Skeletal muscle satellite cell (primary cell): ENCODE data around the gene TM4SF18.
"Not testable (repeated sequence)": the region's sequence is repeated elsewhere in the genome, so short reads cannot be mapped to it uniquely, and the experiment has no call there.

Experiments used
- H3K27me3 ChIP-seq: 2 replicates; pipeline ENCODE4 v1.7.0; 2013; ENCODE audit warnings: low read length; ENCODE audit not compliant: control insufficient read depth, insufficient read depth
- H3K36me3 ChIP-seq: 2 replicates; pipeline ENCODE4 v1.7.0; 2013; ENCODE audit warnings: mild to moderate bottlenecking, control low read depth, low read length; ENCODE audit not compliant: insufficient read depth
- H3K4me1 ChIP-seq: 2 replicates; pipeline ENCODE4 v1.7.0; 2013; ENCODE audit warnings: low read length; ENCODE audit not compliant: control insufficient read depth, insufficient read depth
- H3K4me2 ChIP-seq: 2 replicates; pipeline ENCODE4 v1.7.0; 2013; ENCODE audit warnings: mild to moderate bottlenecking, low read length
- H3K4me3 ChIP-seq: 2 replicates; pipeline ENCODE4 v1.7.0; 2013; ENCODE audit warnings: low read length
- H3K9ac ChIP-seq: 2 replicates; pipeline ENCODE4 v1.7.0; 2013; ENCODE audit warnings: mild to moderate bottlenecking, low read depth, low read length, moderate library complexity
- H3K9me3 ChIP-seq: replicated peaks from 2 replicates; pipeline ENCODE4 v1.7.0; 2013; ENCODE audit warnings: mild to moderate bottlenecking, control low read depth, low read length

Gene TM4SF18

DNA sequence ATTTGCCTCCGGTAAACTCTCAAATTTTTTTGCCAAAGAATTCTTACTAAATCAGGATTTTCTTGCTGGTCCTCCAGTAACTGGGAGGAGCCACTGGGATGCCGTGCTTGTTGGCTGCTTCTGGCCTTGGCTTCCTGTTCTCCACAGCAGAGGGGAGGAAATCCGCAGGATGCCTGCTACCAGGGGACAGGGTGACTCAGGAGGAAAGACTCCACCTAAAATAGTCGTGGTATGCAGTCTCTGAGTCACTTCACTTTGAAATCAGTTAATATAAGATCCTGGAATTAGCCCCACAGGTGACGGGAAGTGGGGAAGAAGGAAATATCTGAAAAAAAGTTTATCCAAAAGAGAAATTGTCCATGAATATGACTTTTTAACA lies 6.5 kb upstream of the TM4SF18 start:
- Histone ChIP-seq H3K4me1 (peaks cover 45% of the 10 kb centered on the region), H3K4me3 (peak overlapping the region; percentile 51), H3K9ac (peak overlapping the region; percentile 84), H3K36me3 (no peaks in the 10 kb centered on the region), H3K9me3 (no peaks in the 10 kb centered on the region), H3K4me2 (peak overlapping the region; percentile 78), H3K27me3 (no peaks in the 10 kb centered on the region)

DNA sequence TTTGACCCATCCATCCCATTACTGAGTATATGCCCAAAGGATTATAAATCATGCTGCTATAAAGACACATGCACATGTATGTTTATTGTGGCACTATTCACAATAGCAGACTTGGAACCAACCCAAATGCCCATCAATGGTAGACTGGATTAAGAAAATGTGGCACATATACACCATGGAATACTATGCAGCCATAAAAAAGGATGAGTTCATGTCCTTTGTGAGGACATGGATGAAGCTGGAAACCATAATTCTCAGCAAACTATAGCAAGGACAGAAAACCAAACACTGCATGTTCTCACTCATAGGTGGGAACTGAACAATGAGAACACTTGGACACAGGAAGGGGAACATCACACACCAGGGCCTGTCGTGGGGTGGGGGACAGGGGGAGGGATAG lies 4.0 kb upstream of the TM4SF18 start:
- H3K27me3 ChIP-seq, H3K36me3 ChIP-seq, H3K9me3 ChIP-seq, H3K4me3 ChIP-seq, H3K4me2 ChIP-seq, H3K9ac ChIP-seq: not testable (repeated sequence)
- peaks cover 48% of the 10 kb centered on the region for H3K4me1 ChIP-seq

GRCh38 chr3:149336925-149337324 lies 3.5 kb upstream of the TM4SF18 start:
- H3K36me3 ChIP-seq = no peaks in the 10 kb centered on the region
- no peak overlapping the region for H3K4me3 ChIP-seq
- H3K9ac ChIP-seq = no peak overlapping the region
- H3K4me1 ChIP-seq = peaks cover 48% of the 10 kb centered on the region
- H3K4me2 ChIP-seq = no peak overlapping the region
- no peaks in the 10 kb centered on the region for H3K27me3 ChIP-seq
- no peaks in the 10 kb centered on the region for H3K9me3 ChIP-seq

DNA sequence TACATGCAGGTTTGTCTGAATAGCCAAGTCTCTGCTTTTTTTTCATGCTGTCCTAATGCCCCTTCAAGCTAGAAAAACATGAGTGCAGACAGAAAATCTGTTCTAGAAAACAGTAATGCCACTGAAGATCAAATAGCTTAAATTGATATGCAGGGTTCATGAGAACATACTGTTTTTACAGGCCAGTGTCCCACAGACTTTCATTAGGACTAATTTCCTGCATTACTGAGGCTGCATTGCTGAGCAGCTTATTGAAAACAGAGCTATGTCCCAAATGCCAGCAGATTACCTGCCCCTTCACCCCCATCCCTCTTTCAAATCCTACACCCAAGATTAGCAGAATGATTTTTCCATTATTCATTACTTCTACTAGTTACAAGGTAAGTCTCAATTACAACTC lies 665 bp downstream of the TM4SF18 start:
- peak overlapping the region; percentile 26 for H3K4me2 ChIP-seq
- H3K4me1 ChIP-seq = peaks cover 29% of the 10 kb centered on the region
- H3K9me3 ChIP-seq = no peaks in the 10 kb centered on the region
- H3K9ac ChIP-seq = peak overlapping the region; percentile 26
- no peaks in the 10 kb centered on the region for H3K27me3 ChIP-seq
- H3K4me3 ChIP-seq = no peak overlapping the region
- H3K36me3 ChIP-seq = no peaks in the 10 kb centered on the region

DNA sequence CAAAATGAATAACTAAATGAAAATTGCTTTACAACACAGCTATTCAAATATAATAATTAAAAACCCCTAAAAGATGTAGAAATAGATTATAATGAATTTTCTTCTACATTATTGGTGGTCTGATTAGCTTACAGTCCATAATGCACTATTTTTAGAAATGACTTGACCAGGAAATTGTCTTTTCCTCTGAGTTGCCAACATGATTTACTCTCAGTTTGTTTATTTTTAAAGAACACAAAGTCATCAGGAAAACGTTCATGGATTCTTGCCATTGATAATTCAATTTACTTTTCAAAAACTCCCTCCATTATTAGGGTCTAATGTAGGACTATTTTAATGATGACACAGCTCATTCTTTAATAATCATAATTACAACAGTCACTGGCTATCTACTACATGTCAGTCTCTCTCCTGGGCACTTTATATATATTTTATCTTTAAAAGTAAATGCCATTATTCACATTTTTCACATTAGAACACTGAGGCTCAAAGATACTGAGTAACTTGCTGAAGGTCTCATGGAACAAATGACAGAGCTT lies 1.1 kb downstream of the TM4SF18 start:
- Histone ChIP-seq H3K27me3 (no peaks in the 10 kb centered on the region), H3K36me3 (no peaks in the 10 kb centered on the region), H3K4me2 (peak overlapping the region; percentile 26), H3K9ac (peak overlapping the region; percentile 23), H3K9me3 (no peaks in the 10 kb centered on the region), H3K4me1 (peaks cover 29% of the 10 kb centered on the region), H3K4me3 (no peak overlapping the region)

- Histone ChIP-seq H3K36me3 (no peaks in the 10 kb centered on the region), H3K9me3 (no peaks in the 10 kb centered on the region), H3K9ac (no peak overlapping the region)
Observed at GRCh38 chr3:149331396-149331795, 2.0 kb downstream of the TM4SF18 start.

DNA sequence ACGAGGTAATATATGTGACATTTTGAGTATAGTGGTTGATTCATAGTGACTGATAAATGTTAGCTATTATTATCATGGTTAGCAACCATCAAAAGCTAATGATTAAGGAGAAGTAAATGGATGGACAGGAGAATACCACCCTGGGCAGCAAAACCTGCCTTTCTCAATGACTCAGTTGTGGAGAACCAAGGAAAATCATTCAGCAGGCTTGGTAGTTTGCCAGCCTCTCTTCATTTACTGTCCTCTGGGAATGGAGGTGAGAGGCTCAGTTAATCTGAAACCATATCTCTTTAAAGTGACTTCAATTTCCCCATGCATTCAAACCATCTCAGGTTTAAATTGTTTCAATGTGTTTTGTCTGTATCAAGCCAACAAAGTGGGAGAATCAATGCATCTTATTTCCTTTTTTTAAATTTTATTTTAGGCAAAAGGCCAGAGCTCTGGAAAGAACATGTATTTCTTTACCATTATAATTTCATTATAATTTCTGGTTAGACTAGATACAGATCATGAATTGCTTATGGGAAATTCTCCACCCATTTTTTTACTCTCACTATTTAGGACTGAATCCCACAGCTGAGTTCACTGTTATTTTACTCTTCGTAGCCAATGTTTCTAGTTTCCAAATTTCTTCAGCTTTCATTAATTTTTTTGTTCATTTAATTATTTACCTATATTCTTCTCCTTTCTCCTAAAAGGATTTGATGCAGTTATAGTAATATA lies 2.7 kb downstream of the TM4SF18 start:
- Histone ChIP-seq H3K36me3 (no peaks in the 10 kb centered on the region), H3K9me3 (no peaks in the 10 kb centered on the region), H3K9ac (no peak overlapping the region), H3K27me3 (no peaks in the 10 kb centered on the region), H3K4me1 (peaks cover 29% of the 10 kb centered on the region), H3K4me3 (no peak overlapping the region), H3K4me2 (no peak overlapping the region)

More at GRCh38 chr3:149331396-149331795, 2.0 kb downstream of the TM4SF18 start:
- Histone ChIP-seq H3K27me3 (no peaks in the 10 kb centered on the region), H3K4me1 (peaks cover 29% of the 10 kb centered on the region), H3K4me2 (no peak overlapping the region), H3K4me3 (no peak overlapping the region)

DNA sequence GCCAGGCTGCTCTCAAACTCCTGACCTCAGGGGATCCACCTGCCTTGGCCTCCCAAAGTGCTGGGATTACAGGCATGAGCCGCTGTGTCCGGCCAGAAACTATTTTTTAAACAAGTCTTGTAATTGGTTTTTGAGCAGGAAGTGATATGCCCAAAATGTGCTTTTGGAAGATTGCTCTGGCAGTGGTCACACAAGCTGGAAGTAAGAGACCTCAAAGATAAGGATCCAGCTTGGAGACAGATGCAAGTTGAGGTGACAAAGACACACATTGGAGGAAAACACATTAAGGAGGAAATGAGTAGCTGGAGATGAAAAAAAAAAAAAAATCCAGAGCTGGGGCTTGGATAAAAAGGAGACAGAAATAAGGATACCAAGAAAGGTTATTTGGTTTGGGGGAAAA lies 6.3 kb downstream of the TM4SF18 start:
- Histone ChIP-seq H3K4me2 (no peak overlapping the region), H3K4me1 (peaks cover 8% of the 10 kb centered on the region), H3K4me3 (no peak overlapping the region), H3K9ac (no peak overlapping the region), H3K27me3 (no peaks in the 10 kb centered on the region), H3K9me3 (no peaks in the 10 kb centered on the region), H3K36me3 (no peaks in the 10 kb centered on the region)

- Histone ChIP-seq H3K9me3 (no peaks in the 10 kb centered on the region), H3K4me1 (no peaks in the 10 kb centered on the region), H3K9ac (no peak overlapping the region), H3K27me3 (no peaks in the 10 kb centered on the region), H3K4me2 (no peak overlapping the region), H3K4me3 (no peak overlapping the region), H3K36me3 (no peaks in the 10 kb centered on the region)
Observed at GRCh38 chr3:149325581-149325980, 7.9 kb downstream of the TM4SF18 start.

DNA sequence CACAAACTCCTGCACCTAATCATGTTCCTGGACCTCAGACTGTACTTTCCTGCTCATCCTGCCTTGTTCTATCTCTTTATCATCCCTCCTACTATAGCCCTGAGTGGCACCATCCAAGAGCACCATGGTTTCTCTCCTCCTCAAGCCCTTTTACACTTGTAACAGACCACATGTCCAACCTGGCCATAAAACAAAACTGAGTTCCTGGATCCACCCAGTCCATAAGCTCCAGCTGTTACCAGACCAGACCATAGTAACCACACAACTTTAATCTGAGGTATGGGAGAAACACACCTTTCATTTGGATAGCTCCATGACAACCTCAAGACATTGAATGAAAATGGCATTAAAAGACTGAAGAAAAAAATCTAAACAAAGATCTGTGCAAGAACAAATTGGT lies 9.1 kb downstream of the TM4SF18 start:
- H3K9me3 ChIP-seq = no peaks in the 10 kb centered on the region
- H3K4me2 ChIP-seq = no peak overlapping the region
- H3K36me3 ChIP-seq = no peaks in the 10 kb centered on the region
- no peak overlapping the region for H3K9ac ChIP-seq
- no peaks in the 10 kb centered on the region for H3K4me1 ChIP-seq
- no peaks in the 10 kb centered on the region for H3K27me3 ChIP-seq
- no peak overlapping the region for H3K4me3 ChIP-seq

DNA sequence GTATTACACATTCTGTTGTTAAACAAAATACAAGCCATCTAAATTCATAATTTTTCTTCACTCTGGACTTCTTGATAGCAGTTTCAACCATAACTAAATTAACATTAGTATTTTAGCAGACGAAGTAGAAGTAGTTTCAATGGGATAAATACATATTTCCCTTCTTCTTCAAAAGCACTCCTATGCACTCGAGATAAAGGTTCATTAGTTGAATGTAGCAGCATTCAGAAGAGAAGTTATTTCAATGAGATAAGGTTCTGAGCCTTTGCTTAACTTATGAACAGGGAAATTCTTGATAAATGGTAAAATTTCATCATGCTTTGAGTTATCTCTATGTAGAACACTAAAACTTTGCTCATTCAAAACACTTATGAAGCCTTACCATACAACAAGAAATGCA lies 11.8 kb downstream of the TM4SF18 start:
- Histone ChIP-seq H3K9ac (no peak overlapping the region), H3K36me3 (no peaks in the 10 kb centered on the region), H3K4me1 (peaks cover 2% of the 10 kb centered on the region), H3K4me3 (no peak overlapping the region), H3K9me3 (no peaks in the 10 kb centered on the region), H3K27me3 (no peaks in the 10 kb centered on the region), H3K4me2 (no peak overlapping the region)

- H3K9me3 ChIP-seq = no peaks in the 10 kb centered on the region
- no peak overlapping the region for H3K9ac ChIP-seq
- no peaks in the 10 kb centered on the region for H3K36me3 ChIP-seq
- H3K27me3 ChIP-seq = no peaks in the 10 kb centered on the region
- H3K4me2 ChIP-seq = no peak overlapping the region
- H3K4me1 ChIP-seq = peaks cover 8% of the 10 kb centered on the region
- H3K4me3 ChIP-seq = no peak overlapping the region
Observed at GRCh38 chr3:149321136-149321535, 12.3 kb downstream of the TM4SF18 start.
